Measurements from ENCODE around the gene PPP1R3D. TPM values are rescaled to one million over a fixed set of nuclear protein-coding genes. Genes with fewer than 3 reads are reported as not detected.

PPP1R3D gene
- total and polyA plus RNA-seq, 9 of the 15 experiments (the other 6 are each of a cell fraction or from before 2014, with no cell fraction given) = 0.35 to 3.3 (median 1.8) TPM

GRCh38 chr20:59933849-59934585 lies 6.1 kb downstream of the PPP1R3D start (continued):
- 0 out of 2 replicates have a peak, but pooled peaks have one; percentile 4 for TF ChIP-seq SIN3B (IDR thresholded peaks at IDR 0.05; ENCODE audit: low read depth)
- peak; percentile 30; the same call in 1 of the 2 replicates for TF ChIP-seq SMAD4 (CRISPR knock-in tag; conservative IDR thresholded peaks at IDR 0.05)
- TF ChIP-seq CHD2 (IDR thresholded peaks at IDR 0.05; ENCODE audit: low read depth, low read length) = peak; percentile 21; the same call in 1 of the 2 replicates
- TF ChIP-seq E2F6 (IDR thresholded peaks at IDR 0.05; ENCODE audit: borderline replicate concordance in 1 of 2, extremely low read depth in 1 of 2, insufficient read depth in 1 of 2, insufficient read length in 1 of 2, low read depth in 1 of 2, low read length in 1 of 2, poor library complexity in 1 of 2, severe bottlenecking in 1 of 2) = peak; percentile 92 to 97
- TF ChIP-seq CBFA2T3 (IDR thresholded peaks at IDR 0.05) = no peak
- TF ChIP-seq ZBTB7A (IDR thresholded peaks at IDR 0.05; ENCODE audit: borderline replicate concordance, control insufficient read depth, low read depth, low read length) = peak; percentile 45; the same call in 1 of the 2 replicates
- TF ChIP-seq CTCF (IDR thresholded peaks at IDR 0.05 in 2 of 3, conservative IDR thresholded peaks at IDR 0.05 in 1 of 3; ENCODE audit: insufficient read depth in 2 of 3, low read depth in 1 of 3, low read length in 3 of 3) = peak; percentile 81 to 90 (median 87)
- no peak for TF ChIP-seq HMG20A (CRISPR knock-in tag; conservative IDR thresholded peaks at IDR 0.05)
- TF ChIP-seq MITF (IDR thresholded peaks at IDR 0.05) = 0 out of 2 replicates have a peak, but pooled peaks have one; percentile 13
- TF ChIP-seq MTA3 (IDR thresholded peaks at IDR 0.05; ENCODE audit: borderline replicate concordance) = peak; percentile 76; the same call in 1 of the 2 replicates
- TF ChIP-seq CXXC5 (CRISPR knock-in tag; IDR thresholded peaks at IDR 0.05) = peak; percentile 16
- peak; percentile 16; the same call in 1 of the 2 replicates for TF ChIP-seq LCOR (CRISPR knock-in tag; IDR thresholded peaks at IDR 0.05)
- TF ChIP-seq MBD1 (CRISPR knock-in tag; IDR thresholded peaks at IDR 0.05) = 0 out of 2 replicates have a peak, but pooled peaks have one; percentile 64
- 0 out of 2 replicates have a peak, but pooled peaks have one; percentile 28 for TF ChIP-seq ZNF592 (IDR thresholded peaks at IDR 0.05)
- peak; percentile 56; the same call in 1 of the 2 replicates for TF ChIP-seq ESRRA (IDR thresholded peaks at IDR 0.05; ENCODE audit: borderline replicate concordance, low read depth)
